PFSK-1 (cell line): Measurements from ENCODE around the gene ROMO1.

Experiments
- POLR2AphosphoS5 ChIP-seq: IDR thresholded peaks from 2 replicates; pipeline ENCODE4 v1.6.1; 2012; ENCODE audit warnings: low read depth, mild to moderate bottlenecking, control low read depth, low read length, moderate library complexity
- TAF1 ChIP-seq: IDR thresholded peaks from 2 replicates; pipeline ENCODE4 v1.6.1; 2012; ENCODE audit warnings: low read length, control low read depth, borderline replicate concordance; ENCODE audit not compliant: insufficient read depth

DNA sequence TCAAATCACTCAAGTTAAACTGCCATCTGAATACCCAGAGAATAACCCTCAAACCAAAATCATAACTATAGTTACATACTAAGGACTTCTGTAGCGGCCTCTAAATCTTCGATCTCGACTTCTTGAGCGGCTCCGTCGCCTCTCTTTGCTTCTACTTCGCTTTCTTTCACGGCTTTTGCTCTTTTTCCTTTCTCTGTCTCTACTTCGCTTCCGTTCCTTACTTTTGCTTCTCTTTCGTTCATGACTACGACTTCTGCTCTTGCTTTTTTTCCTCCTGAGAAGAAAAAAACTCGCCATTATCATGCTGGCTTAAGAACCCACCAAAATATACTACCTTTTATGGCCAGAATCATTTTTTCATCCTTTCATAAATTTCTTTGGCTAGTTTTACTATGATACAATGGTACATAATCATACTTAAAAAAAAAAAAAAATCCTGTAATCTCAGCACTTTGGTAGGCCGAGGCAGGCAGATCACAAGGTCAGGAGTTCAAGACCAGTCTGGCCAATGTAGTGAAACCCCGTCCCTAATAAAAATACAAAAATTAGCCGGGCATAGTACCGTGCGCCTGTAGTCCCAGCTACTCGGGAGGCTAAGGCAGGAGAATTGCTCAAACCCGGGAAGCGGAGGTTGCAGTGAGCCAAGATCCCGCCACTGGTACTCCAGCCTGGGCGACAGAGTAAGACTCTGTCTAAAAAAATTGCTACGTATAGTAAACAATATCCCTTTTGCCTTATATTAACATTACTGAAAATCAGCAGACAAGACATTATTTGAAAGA, 32.8 kb downstream of the ROMO1 start:
- no peak for TF ChIP-seq POLR2AphosphoS5
- TF ChIP-seq TAF1, result no peak
